BLaER1 (cell line): ENCODE measurements around the gene ANKS1B.
A peak's percentile ranks its signal among the peaks of the same experiment; 100 is the strongest.

Experiments
- H3K27ac ChIP-seq: shearing (Covaris generic); formaldehyde crosslinking; 2 replicates; pipeline ENCODE4 v1.8.1; 2022
- H3K27me3 ChIP-seq: shearing (Covaris generic); formaldehyde crosslinking; 2 replicates; pipeline ENCODE4 v1.8.1; 2022
- H3K36me3 ChIP-seq: shearing (Covaris generic); formaldehyde crosslinking; 2 replicates; pipeline ENCODE4 v1.8.1; 2022
- H3K4me1 ChIP-seq: shearing (Covaris generic); formaldehyde crosslinking; 2 replicates; pipeline ENCODE4 v1.8.1; 2022
- H3K4me2 ChIP-seq: shearing (Covaris generic); formaldehyde crosslinking; 2 replicates; pipeline ENCODE4 v1.8.1; 2022
- H3K4me3 ChIP-seq: shearing (Covaris generic); formaldehyde crosslinking; 2 replicates; pipeline ENCODE4 v1.8.1; 2022
- H3K9ac ChIP-seq: shearing (Covaris generic); formaldehyde crosslinking; 2 replicates; pipeline ENCODE4 v1.8.1; 2022
- H3K9me3 ChIP-seq: shearing (Covaris generic); formaldehyde crosslinking; 2 replicates; pipeline ENCODE4 v1.8.1; 2022
- H4K20me1 ChIP-seq: shearing (Covaris generic); formaldehyde crosslinking; 2 replicates; pipeline ENCODE4 v1.8.1; 2022
- Cebpa-rat ChIP-seq: shearing (Covaris generic); IDR thresholded peaks from 2 replicates; pipeline ENCODE4 v1.8.1; 2022

Gene ANKS1B

DNA sequence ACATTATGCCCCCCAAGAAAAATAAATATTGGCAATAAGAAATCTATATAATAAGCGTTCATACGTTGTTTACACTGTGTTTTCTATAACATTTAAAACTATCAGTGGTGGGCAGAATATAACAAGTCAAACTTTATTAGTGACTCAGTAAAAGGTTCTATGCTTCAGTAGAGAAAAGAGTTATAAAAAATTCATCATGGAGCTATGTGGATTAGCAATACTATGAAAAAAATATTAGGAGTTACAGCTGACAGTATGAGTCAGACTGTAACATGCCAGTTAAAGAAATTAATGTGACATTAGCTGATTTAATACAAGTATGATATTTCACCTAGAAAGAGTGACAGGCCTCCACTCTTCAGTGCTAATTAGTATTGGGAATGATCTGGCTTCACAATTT, 462.3 kb downstream of the ANKS1B start:
- Histone ChIP-seq H3K27ac (no peak overlapping the region), H4K20me1 (no peaks in the 10 kb centered on the region), H3K27me3 (no peaks in the 10 kb centered on the region), H3K4me3 (no peak overlapping the region), H3K9ac (no peak overlapping the region), H3K4me2 (no peak overlapping the region), H3K9me3 (peaks cover 4% of the 10 kb centered on the region; the same call in 1 of the 2 replicates), H3K36me3 (peaks cover 40% of the 10 kb centered on the region), H3K4me1 (no peaks in the 10 kb centered on the region)
- TF ChIP-seq Cebpa-rat: no peak

DNA sequence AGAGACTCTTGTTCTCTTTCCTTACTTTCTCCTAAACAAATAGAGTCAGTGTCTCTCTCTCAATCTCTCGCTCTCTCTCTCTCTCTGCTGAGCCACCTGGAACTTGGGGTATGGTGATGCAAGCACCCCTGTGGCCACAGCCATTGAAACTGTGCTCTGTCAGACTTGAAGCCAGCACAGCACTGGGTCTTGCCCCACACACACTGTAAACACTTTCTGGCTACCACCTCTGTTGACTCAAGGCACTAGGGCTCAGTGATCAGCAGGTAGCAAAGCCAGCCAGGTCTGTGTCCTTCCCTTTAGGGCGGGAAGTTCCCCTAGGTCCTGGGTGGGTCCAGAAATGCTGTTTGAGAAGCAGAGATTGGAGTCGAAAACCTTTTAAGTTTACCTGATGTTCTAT, 463.1 kb downstream of the ANKS1B start:
- H3K4me2 ChIP-seq: no peak overlapping the region
- H3K27ac ChIP-seq: no peak overlapping the region
- no peak overlapping the region for H3K9ac ChIP-seq
- H3K36me3 ChIP-seq: peaks cover 43% of the 10 kb centered on the region
- H3K4me1 ChIP-seq: no peaks in the 10 kb centered on the region
- no peak for TF ChIP-seq Cebpa-rat
- no peak overlapping the region for H3K4me3 ChIP-seq
- H3K27me3 ChIP-seq: no peaks in the 10 kb centered on the region
- no peaks in the 10 kb centered on the region for H4K20me1 ChIP-seq
- H3K9me3 ChIP-seq: peaks cover 7% of the 10 kb centered on the region; the same call in 1 of the 2 replicates

DNA sequence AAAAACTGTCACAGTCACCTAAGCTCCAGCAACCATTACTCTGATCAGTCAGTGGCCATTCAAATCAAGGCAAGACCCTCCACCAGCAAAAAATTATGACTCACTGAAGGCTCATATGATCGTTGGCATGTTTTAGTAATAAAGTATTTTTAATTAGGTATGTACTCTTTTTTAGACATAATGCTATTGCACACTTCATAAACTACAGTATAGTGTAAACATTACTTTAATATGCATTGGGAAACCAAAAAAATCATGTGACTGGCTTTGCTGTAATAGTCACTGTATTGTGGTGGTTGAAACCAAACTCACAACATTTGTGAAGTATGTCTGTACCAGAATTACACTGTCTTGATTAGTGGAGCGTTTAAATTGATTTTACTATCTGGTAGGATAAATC, 471.7 kb downstream of the ANKS1B start:
- H3K9ac ChIP-seq: no peak overlapping the region
- H3K27ac ChIP-seq: no peak overlapping the region
- no peaks in the 10 kb centered on the region for H3K27me3 ChIP-seq
- no peak overlapping the region for H3K4me3 ChIP-seq
- no peaks in the 10 kb centered on the region for H3K4me1 ChIP-seq
- H3K4me2 ChIP-seq: no peak overlapping the region
- H3K36me3 ChIP-seq: peaks cover 66% of the 10 kb centered on the region
- no peak for TF ChIP-seq Cebpa-rat
- H4K20me1 ChIP-seq: no peaks in the 10 kb centered on the region
- H3K9me3 ChIP-seq: peaks cover 63% of the 10 kb centered on the region

DNA sequence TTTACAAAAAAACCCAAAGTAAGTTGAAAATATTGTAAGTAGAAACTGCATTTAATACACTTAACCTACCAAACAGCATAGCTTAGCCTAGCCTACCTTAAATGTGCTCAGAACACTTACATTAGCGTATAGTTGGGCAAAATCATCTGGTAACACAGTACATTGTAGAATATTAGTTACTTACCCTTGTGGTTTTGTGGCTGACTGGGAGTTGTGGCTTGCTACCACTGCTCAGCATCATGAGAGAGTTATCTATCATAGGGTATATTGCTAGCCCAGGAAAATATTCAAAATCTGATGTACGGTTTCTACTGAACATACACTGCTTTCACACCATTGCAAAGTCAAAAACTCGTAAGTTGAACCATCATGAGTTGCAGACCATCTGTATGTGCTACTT, 478.9 kb downstream of the ANKS1B start:
- H3K9ac ChIP-seq: no peak overlapping the region
- no peak for TF ChIP-seq Cebpa-rat
- no peak overlapping the region for H3K4me2 ChIP-seq

DNA sequence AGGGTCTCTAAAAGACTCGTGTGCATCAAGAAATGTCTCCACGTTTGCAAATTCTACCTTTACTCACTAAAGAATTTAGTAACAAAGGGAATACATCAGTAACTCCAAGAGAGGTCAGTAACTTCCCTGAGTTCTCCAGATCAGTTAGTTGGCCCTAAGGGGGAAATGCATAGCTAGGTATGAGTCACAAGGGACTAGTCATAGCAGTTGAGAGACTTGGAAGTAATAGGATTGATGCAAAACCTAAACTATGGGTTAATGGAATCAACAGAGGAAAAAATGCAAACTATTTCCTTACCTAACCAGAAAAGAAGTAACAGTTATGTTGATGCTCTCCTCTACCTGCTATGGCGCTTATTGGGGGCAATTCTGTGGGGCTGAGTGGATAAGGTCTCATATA, 486.0 kb downstream of the ANKS1B start:
- Histone ChIP-seq H3K9me3 (peaks cover 11% of the 10 kb centered on the region), H3K27me3 (no peaks in the 10 kb centered on the region), H3K4me1 (no peaks in the 10 kb centered on the region), H3K9ac (no peak overlapping the region), H4K20me1 (no peaks in the 10 kb centered on the region), H3K36me3 (peaks cover 99% of the 10 kb centered on the region), H3K4me2 (no peak overlapping the region), H3K4me3 (no peak overlapping the region), H3K27ac (no peak overlapping the region)
- TF ChIP-seq Cebpa-rat: no peak

More for the DNA sequence above, 478.9 kb downstream of the ANKS1B start:
- H3K4me3 ChIP-seq: no peak overlapping the region
- no peaks in the 10 kb centered on the region for H4K20me1 ChIP-seq
- peaks cover 70% of the 10 kb centered on the region for H3K36me3 ChIP-seq
- H3K27ac ChIP-seq: no peak overlapping the region
- H3K9me3 ChIP-seq: peaks cover 31% of the 10 kb centered on the region
- no peaks in the 10 kb centered on the region for H3K27me3 ChIP-seq
- peaks cover 9% of the 10 kb centered on the region; the same call in 1 of the 2 replicates for H3K4me1 ChIP-seq

DNA sequence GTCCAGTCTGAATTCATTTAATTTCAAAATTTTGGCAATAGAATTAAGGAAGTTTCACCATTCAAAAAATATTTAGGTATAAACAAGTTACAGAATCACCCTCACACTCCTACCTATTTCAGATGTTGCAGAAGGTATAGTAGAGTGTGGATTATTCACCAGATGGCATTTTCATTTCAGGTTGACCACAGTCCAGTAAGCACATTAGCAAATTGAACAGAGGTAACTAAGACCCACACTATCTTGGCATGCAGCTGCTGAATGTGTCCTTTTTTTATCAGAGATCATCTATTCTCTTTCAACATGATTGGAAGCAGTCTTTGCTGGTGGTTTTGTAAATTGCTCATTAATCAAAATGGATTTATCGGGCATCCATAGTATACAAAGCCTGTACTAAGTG, 488.9 kb downstream of the ANKS1B start:
- H3K4me2 ChIP-seq: no peak overlapping the region
- H3K4me1 ChIP-seq: no peaks in the 10 kb centered on the region
- H3K27ac ChIP-seq: no peak overlapping the region
- H3K27me3 ChIP-seq: no peaks in the 10 kb centered on the region
- no peak for TF ChIP-seq Cebpa-rat
- no peaks in the 10 kb centered on the region for H4K20me1 ChIP-seq
- H3K36me3 ChIP-seq: peaks cover 92% of the 10 kb centered on the region
- no peak overlapping the region for H3K9ac ChIP-seq
- 0 out of 2 replicates have a peak, but pooled peaks cover 7% of the 10 kb centered on the region for H3K9me3 ChIP-seq
- H3K4me3 ChIP-seq: no peak overlapping the region

DNA sequence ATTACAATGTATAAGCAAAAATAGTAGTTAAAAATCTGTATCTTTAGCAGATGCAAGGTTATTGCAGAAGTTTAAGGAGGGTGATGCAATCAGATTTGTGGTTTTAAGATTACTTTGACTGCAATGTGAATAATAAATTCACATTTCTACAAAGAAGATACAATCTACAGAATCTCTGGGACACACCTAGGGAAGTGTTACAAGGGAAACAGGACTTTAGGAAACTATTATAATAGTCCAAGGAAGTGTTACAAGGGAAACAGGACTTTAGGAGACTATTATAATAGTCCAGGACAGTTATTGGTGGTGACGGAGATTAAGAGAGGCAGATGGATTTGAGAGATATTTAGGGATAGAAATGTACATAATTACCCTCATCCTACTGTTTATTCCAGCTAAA, 491.5 kb downstream of the ANKS1B start:
- Histone ChIP-seq H3K4me3 (no peak overlapping the region), H3K4me1 (no peaks in the 10 kb centered on the region), H3K27ac (no peak overlapping the region), H4K20me1 (no peaks in the 10 kb centered on the region), H3K9me3 (0 out of 2 replicates have a peak, but pooled peaks cover 7% of the 10 kb centered on the region), H3K27me3 (no peaks in the 10 kb centered on the region), H3K36me3 (peaks cover 81% of the 10 kb centered on the region), H3K9ac (no peak overlapping the region), H3K4me2 (no peak overlapping the region)
- TF ChIP-seq Cebpa-rat: peak; percentile 30; the same call in 1 of the 2 replicates

DNA sequence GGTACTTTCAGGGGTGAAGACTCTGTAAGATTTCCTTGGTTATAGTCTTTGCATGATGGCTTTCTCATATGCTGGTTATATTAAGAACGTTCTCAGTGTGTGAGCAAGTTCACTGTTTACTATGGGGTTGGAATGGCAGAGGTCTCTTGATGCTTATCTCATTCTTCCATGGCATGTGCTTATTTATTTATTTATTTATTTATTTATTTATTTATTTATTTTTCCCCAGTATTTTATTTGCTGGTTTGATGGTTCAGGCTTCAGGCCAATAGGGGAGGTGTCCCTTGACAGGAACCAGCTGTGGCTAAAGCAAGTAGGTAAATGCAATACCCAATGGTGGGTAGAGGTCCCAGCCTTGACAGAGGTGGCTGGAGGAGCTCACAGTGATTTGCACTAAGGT, 498.5 kb downstream of the ANKS1B start:
- H3K27ac ChIP-seq: no peak overlapping the region
- H3K4me1 ChIP-seq: no peaks in the 10 kb centered on the region
- H3K9me3 ChIP-seq: peaks cover 40% of the 10 kb centered on the region
- TF ChIP-seq Cebpa-rat: no peak
- H3K36me3 ChIP-seq: peaks cover 71% of the 10 kb centered on the region
- no peak overlapping the region for H3K4me3 ChIP-seq
- H3K9ac ChIP-seq: no peak overlapping the region
- H4K20me1 ChIP-seq: no peaks in the 10 kb centered on the region
- no peaks in the 10 kb centered on the region for H3K27me3 ChIP-seq
- H3K4me2 ChIP-seq: no peak overlapping the region

DNA sequence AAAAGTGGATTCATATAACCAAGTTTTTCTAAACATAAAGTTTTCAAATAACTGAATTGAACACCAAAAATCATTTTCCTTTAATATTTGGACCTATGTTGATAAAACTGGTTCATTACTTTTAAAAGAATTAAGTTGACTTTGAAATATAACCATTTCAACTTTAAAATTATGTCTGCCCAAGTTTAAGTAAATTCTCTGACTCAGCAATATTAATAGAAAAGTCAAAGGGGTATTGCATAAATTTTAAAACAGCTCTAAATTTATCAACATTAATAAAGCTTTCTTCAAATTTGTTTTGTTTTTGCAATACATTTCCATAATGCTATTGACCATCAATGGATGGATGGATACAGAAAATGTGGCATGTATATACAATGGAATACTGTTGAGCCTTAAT, 505.6 kb downstream of the ANKS1B start:
- H3K4me1 ChIP-seq: no peaks in the 10 kb centered on the region
- no peak overlapping the region for H3K27ac ChIP-seq

DNA sequence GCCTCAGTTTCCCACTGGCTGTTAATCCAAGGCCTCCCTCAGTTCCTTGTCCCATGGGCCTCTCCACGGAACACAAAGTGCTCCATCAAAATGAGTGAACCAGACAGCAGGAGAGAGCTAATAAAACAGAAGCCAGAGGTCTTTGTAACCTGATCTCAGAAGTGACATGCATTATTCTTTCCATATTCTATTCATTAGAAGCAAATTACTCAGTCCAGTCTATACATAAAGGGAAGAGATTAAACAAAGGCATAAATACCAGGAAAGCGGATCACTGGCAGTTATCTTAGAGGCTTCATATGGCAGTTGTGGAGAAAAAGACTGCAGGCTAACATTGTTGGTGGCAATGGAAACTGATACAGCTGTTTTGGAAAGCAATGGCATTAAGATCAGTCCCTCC, 507.8 kb downstream of the ANKS1B start:
- Histone ChIP-seq H3K27ac (no peak overlapping the region), H3K9ac (no peak overlapping the region), H3K4me2 (no peak overlapping the region), H3K36me3 (peaks cover 30% of the 10 kb centered on the region; the same call in 1 of the 2 replicates), H3K9me3 (peaks cover 9% of the 10 kb centered on the region), H3K27me3 (no peaks in the 10 kb centered on the region), H3K4me3 (no peak overlapping the region), H3K4me1 (no peaks in the 10 kb centered on the region), H4K20me1 (no peaks in the 10 kb centered on the region)
- no peak for TF ChIP-seq Cebpa-rat

More for the DNA sequence above, 505.6 kb downstream of the ANKS1B start:
- Histone ChIP-seq H3K9ac (no peak overlapping the region), H4K20me1 (no peaks in the 10 kb centered on the region), H3K4me2 (no peak overlapping the region), H3K4me3 (no peak overlapping the region), H3K27me3 (no peaks in the 10 kb centered on the region), H3K36me3 (peaks cover 48% of the 10 kb centered on the region; the same call in 1 of the 2 replicates), H3K9me3 (peaks cover 15% of the 10 kb centered on the region)
- TF ChIP-seq Cebpa-rat: no peak
